AG10803 (cell line): ENCODE measurements around the gene TNFAIP8L1.

Experiments
- DNase-seq: peaks from one replicate; pipeline ENCODE4 v3.0.0; 2010; ENCODE audit warnings: low read depth
- H3K4me3 ChIP-seq: 2 replicates; pipeline ENCODE4 v1.5.1; 2011; ENCODE audit warnings: mild to moderate bottlenecking, low read length, control low read depth
- TF ChIP-seq, protein P1 (sequence below): conservative IDR thresholded peaks from 2 replicates; pipeline ENCODE4 v1.5.1; 2011; ENCODE audit warnings: mild to moderate bottlenecking, low read length, control low read depth, inconsistent platforms

The TNFAIP8L1 gene

GRCh38 chr19:4688587-4688986, 49.3 kb downstream of the TNFAIP8L1 start:
- DNase-seq, result no peak
- no peak overlapping the region for H3K4me3 ChIP-seq
- TF ChIP-seq, protein P1, sequence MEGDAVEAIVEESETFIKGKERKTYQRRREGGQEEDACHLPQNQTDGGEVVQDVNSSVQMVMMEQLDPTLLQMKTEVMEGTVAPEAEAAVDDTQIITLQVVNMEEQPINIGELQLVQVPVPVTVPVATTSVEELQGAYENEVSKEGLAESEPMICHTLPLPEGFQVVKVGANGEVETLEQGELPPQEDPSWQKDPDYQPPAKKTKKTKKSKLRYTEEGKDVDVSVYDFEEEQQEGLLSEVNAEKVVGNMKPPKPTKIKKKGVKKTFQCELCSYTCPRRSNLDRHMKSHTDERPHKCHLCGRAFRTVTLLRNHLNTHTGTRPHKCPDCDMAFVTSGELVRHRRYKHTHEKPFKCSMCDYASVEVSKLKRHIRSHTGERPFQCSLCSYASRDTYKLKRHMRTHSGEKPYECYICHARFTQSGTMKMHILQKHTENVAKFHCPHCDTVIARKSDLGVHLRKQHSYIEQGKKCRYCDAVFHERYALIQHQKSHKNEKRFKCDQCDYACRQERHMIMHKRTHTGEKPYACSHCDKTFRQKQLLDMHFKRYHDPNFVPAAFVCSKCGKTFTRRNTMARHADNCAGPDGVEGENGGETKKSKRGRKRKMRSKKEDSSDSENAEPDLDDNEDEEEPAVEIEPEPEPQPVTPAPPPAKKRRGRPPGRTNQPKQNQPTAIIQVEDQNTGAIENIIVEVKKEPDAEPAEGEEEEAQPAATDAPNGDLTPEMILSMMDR, result no peak

- DNase-seq, result no peak
- H3K4me3 ChIP-seq, result no peak overlapping the region
- TF ChIP-seq, protein P1, result no peak
Measured at GRCh38 chr19:4689403-4689802, 50.1 kb downstream of the TNFAIP8L1 start.

DNA sequence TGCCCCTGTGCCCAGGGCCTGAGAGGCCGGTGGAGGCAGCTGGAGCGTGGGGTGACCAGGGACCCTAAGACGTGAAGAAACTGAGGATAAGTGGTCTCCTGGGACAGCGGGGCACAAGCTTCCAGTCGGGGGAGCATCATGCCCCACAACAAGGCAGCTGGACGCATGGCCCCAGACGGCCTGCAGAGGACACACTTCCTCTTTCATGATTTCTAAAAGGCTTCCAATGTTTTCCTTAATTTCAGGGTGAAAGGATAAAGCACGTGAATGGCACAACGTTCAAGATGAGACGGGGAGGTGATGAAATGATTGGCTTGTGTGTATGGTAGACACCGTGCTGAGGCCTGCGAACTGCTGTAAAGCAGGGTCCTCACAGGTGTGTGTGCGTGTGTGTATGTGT, 51.0 kb downstream of the TNFAIP8L1 start:
- DNase-seq, result no peak
- TF ChIP-seq, protein P1, result no peak
- H3K4me3 ChIP-seq, result no peak overlapping the region

DNA sequence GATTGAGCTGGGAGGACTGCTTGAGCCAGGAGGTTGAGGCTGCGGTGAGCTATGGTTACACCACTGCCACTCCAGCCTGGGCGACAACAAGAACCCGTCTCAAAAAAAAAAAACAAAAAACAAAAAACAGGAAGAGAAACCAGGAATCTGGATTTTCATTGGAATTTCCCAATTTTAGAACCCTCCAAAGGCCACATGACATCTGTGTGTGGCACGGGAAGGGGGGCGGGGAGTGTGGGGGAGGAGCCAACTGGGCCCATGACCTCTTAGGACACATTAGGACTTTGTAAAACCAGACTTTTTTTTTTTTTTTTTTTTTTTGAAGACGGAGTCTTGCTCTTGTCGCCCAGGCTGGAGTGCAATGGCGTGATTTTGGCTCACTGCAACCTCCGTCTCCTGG, 52.1 kb downstream of the TNFAIP8L1 start:
- no peak overlapping the region for H3K4me3 ChIP-seq
- DNase-seq, result no peak
- TF ChIP-seq, protein P1, result no peak

DNA sequence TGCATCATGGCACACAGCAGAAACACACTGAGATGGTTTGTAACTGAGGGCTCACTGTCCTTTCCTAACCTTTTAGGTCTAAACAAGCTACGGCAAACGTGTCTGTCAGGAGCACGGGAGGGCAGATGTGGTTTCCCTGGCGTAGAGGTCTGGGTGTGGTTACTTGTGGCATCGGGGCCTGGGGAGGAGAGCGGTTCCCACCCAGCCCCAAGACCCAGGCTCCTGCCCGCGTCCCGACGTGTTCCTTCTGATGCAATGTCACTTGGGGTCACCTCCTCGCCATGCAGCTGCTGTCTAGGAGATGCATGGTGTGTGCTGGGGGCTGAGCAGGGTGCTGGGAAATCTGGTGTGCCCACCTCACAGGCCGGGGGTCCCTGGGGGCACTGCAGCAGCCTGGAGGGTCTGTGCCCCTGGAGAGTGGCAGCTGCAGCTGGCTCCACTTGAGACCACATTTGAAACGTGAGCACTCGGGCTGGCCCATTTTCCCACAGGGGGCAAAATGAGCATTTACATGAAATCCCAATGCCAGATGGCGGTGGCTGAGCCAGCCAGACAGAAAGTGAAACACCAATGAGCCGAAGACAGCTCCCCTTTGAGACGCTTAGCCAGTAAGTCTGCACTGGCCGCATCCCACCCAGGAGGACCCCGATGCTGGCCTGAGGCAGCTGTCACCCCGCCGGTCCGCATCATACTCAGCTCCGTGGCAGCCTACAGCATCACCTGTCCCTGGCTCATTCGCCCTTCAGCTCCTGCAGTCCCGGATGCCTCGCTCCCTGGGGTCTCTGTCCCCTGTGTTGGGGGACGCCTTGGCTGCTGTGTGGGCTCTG, 53.1 kb downstream of the TNFAIP8L1 start:
- no peak overlapping the region for H3K4me3 ChIP-seq

DNA sequence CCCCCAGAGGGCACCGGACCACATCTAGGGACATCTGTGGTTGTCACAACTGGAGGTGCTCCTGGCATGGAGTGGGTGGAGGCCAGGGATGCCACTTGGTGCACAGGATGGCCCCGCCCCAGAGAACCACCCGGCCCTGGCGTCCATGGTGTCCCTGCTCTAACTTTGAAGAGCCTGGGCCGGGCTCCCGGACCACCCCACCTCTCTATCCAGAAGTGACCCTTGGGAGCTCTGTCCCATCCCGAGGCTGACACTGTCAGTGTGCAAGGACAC, 53.7 kb downstream of the TNFAIP8L1 start:
- TF ChIP-seq, protein P1, result no peak
- no peak overlapping the region for H3K4me3 ChIP-seq
- no peak for DNase-seq

More for the DNA sequence above, 53.1 kb downstream of the TNFAIP8L1 start:
- DNase-seq, result no peak
- TF ChIP-seq, protein P1, result no peak

GRCh38 chr19:4693471-4694121, 54.3 kb downstream of the TNFAIP8L1 start:
- no peak for DNase-seq
- TF ChIP-seq, protein P1, result no peak
- H3K4me3 ChIP-seq, result no peak overlapping the region
